DMS53 treated with DMSO at 0.1 percent for 48 hours (cell line): ENCODE results near the gene CDH16.
"Not testable (repeated sequence)": the region's sequence is repeated elsewhere in the genome, so short reads cannot be mapped to it uniquely, and the experiment has no call there.

Experiments used
- DNase-seq: peaks from one replicate; lab custom pipeline; 2025; ENCODE audit not compliant: unreplicated experiment; lab: John Stamatoyannopoulos, UW

The CDH16 gene

GRCh38 chr16:66874079-66874775, 44.5 kb downstream of the CDH16 start:
- no peak for DNase-seq

GRCh38 chr16:66873685-66874055, 45.0 kb downstream of the CDH16 start:
- DNase-seq: no peak

- DNase-seq: peak; percentile 59
These were observed 45.6 kb downstream of the CDH16 start for GRCh38 chr16:66872943-66873684.

- DNase-seq: no peak
These were observed 46.1 kb downstream of the CDH16 start for GRCh38 chr16:66872559-66872942.

GRCh38 chr16:66871840-66872239, 46.8 kb downstream of the CDH16 start:
- DNase-seq: no peak

- not testable (repeated sequence) for DNase-seq
These were observed 47.3 kb downstream of the CDH16 start for GRCh38 chr16:66871363-66871762.

GRCh38 chr16:66869424-66869823, 49.3 kb downstream of the CDH16 start:
- no peak for DNase-seq

- DNase-seq: no peak
These were observed 55.0 kb downstream of the CDH16 start for GRCh38 chr16:66863707-66864106.

GRCh38 chr16:66862023-66862520, 56.6 kb downstream of the CDH16 start:
- no peak for DNase-seq

GRCh38 chr16:66859397-66860068, 59.2 kb downstream of the CDH16 start:
- DNase-seq: no peak

GRCh38 chr16:66858740-66859396, 59.8 kb downstream of the CDH16 start:
- DNase-seq: peak; percentile 45
